ENCODE measurements around the gene AKR1E2. TPM values are rescaled to one million over a fixed set of nuclear protein-coding genes. Genes with fewer than 3 reads are reported as not detected.

The AKR1E2 gene
- total RNA-seq, 2 donors from 2014 or later = 3.1 to 7.5 TPM

Other genes starting within 250 kb of the AKR1E2 start
- gene AKR1C1, start 137.2 kb downstream of the AKR1E2 start, total RNA-seq = 1 to 10 TPM in 1 of 2 donors, under 1 TPM in 1; 0.93 to 2.0 TPM
- gene AKR1C2, start 177.7 kb downstream of the AKR1E2 start, total RNA-seq = not detected